Spinal cord (tissue), 10 donors: ENCODE data around the gene PDE4D. TPM values are rescaled to one million over a fixed set of nuclear protein-coding genes. Genes with fewer than 3 reads are reported as not detected.
A peak's percentile ranks its signal among the peaks of the same experiment; 100 is the strongest.

Experiments used
- DNase-seq, 6 donors: peaks; one replicate each; pipeline versions ENCODE4 v3.0.0 to v3.0.0-alpha.2; 2013 to 2015; ENCODE audit warnings: low spot score in 6 of 6, low read depth in 4 of 6
- H3K27ac ChIP-seq: one replicate; pipeline ENCODE4 v1.5.1; 2013; ENCODE audit warnings: low read depth, low read length, control low read depth
- H3K27me3 ChIP-seq: one replicate; pipeline ENCODE4 v1.6.1; 2013; ENCODE audit warnings: low read length; ENCODE audit not compliant: control insufficient read depth, insufficient read depth
- H3K36me3 ChIP-seq: one replicate; pipeline ENCODE4 v1.6.1; 2013; ENCODE audit warnings: low read length; ENCODE audit not compliant: control insufficient read depth, insufficient read depth
- H3K4me1 ChIP-seq: one replicate; pipeline ENCODE4 v1.6.1; 2013; ENCODE audit warnings: low read length; ENCODE audit not compliant: control insufficient read depth, insufficient read depth
- H3K4me3 ChIP-seq: one replicate; pipeline ENCODE4 v1.5.1; 2013; ENCODE audit warnings: low read depth, low read length, control low read depth
- H3K9me3 ChIP-seq: one replicate; pipeline ENCODE4 v1.6.1; 2013; ENCODE audit warnings: low read length; ENCODE audit not compliant: control insufficient read depth, insufficient read depth
- WGBS: methylation state at CpG from one replicate; pipeline ENCODE4 v1.1.5; 2013; ENCODE audit warnings: missing lambda C conversion rate; ENCODE audit not compliant: insufficient coverage; 5-methylcytosine and 5-hydroxymethylcytosine counted together
- polyA plus RNA-seq, 2 donors: library from polyadenylated mRNA; unstranded; fragments of 120-200 nt; gene quantifications; one replicate each; pipeline ENCODE4 v1.2.1, GENCODE V29; 2013; ENCODE audit not compliant: insufficient read length in 2 of 2
- total RNA-seq, 2 donors: library from RNA; depleted of rRNA in 1 of 2; stranded (reverse); fragments of 120-200 nt in 1 of 2; fragments of >200 nt in 1 of 2; gene quantifications; one replicate each; pipeline versions ENCODE4 v1.2.3 to v1.2.4, GENCODE V29; 2013 to 2014
- donor health status: healthy.

The PDE4D gene
- total and polyA plus RNA-seq, 4 donors, result 16.1 to 84.0 (median 37.0) TPM

- Histone ChIP-seq H3K36me3 (no peaks in the 10 kb centered on the region), H3K4me1 (no peaks in the 10 kb centered on the region), H3K4me3 (no peak overlapping the region), H3K27me3 (no peaks in the 10 kb centered on the region), H3K9me3 (no peaks in the 10 kb centered on the region), H3K27ac (peak overlapping the region; percentile 16)
- no peak for DNase-seq
- 20% methylated on average over 1 of the region's 6 CpGs for WGBS
Observed at GRCh38 chr5:59168067-59168466, 725.5 kb downstream of the PDE4D start.

GRCh38 chr5:59164041-59164830 is 729.3 kb downstream of the PDE4D start:
- 83% methylated on average over 4 of the region's 7 CpGs for WGBS
- H3K27me3 ChIP-seq, result no peaks in the 10 kb centered on the region
- no peaks in the 10 kb centered on the region for H3K36me3 ChIP-seq
- peak in 1 of 6 donors; percentile 14 for DNase-seq
- no peaks in the 10 kb centered on the region for H3K4me1 ChIP-seq
- H3K9me3 ChIP-seq, result no peaks in the 10 kb centered on the region
- no peak overlapping the region for H3K27ac ChIP-seq
- H3K4me3 ChIP-seq, result no peak overlapping the region

- H3K9me3 ChIP-seq, result no peaks in the 10 kb centered on the region
- H3K36me3 ChIP-seq, result no peaks in the 10 kb centered on the region
- no peaks in the 10 kb centered on the region for H3K4me1 ChIP-seq
- DNase-seq, result no peak
- WGBS, result 90% methylated on average over 4 of the region's 9 CpGs
- H3K27me3 ChIP-seq, result no peaks in the 10 kb centered on the region
- no peak overlapping the region for H3K4me3 ChIP-seq
- H3K27ac ChIP-seq, result no peak overlapping the region
Observed at GRCh38 chr5:59161221-59162105, 732.1 kb downstream of the PDE4D start.

GRCh38 chr5:59158637-59159391 is 734.7 kb downstream of the PDE4D start:
- Histone ChIP-seq H3K9me3 (no peaks in the 10 kb centered on the region), H3K27me3 (no peaks in the 10 kb centered on the region), H3K36me3 (no peaks in the 10 kb centered on the region), H3K27ac (no peak overlapping the region), H3K4me3 (no peak overlapping the region), H3K4me1 (no peaks in the 10 kb centered on the region)
- DNase-seq, result no peak
- 100% methylated on average over 1 of the region's 2 CpGs for WGBS

- DNase-seq, result no peak
- WGBS, result 53% methylated on average over 2 of the region's 2 CpGs
- Histone ChIP-seq H3K36me3 (no peaks in the 10 kb centered on the region), H3K27ac (no peak overlapping the region), H3K27me3 (no peaks in the 10 kb centered on the region), H3K9me3 (no peaks in the 10 kb centered on the region), H3K4me3 (no peak overlapping the region), H3K4me1 (no peaks in the 10 kb centered on the region)
Observed at GRCh38 chr5:59158165-59158564, 735.4 kb downstream of the PDE4D start.

- no peaks in the 10 kb centered on the region for H3K4me1 ChIP-seq
- no peaks in the 10 kb centered on the region for H3K9me3 ChIP-seq
- no peaks in the 10 kb centered on the region for H3K27me3 ChIP-seq
- no peak overlapping the region for H3K4me3 ChIP-seq
- WGBS, result 61% methylated on average over 2 of the region's 4 CpGs
- H3K27ac ChIP-seq, result no peak overlapping the region
- no peak for DNase-seq
- H3K36me3 ChIP-seq, result no peaks in the 10 kb centered on the region
Observed at GRCh38 chr5:59157068-59157467, 736.5 kb downstream of the PDE4D start.

- DNase-seq, result peak in 2 of 6 donors; percentile 34 to 54
- Histone ChIP-seq H3K36me3 (no peaks in the 10 kb centered on the region), H3K27me3 (no peaks in the 10 kb centered on the region), H3K4me1 (no peaks in the 10 kb centered on the region), H3K27ac (peak overlapping the region; percentile 74), H3K4me3 (no peak overlapping the region), H3K9me3 (no peaks in the 10 kb centered on the region)
- 71% methylated on average over 1 of the region's 2 CpGs for whole genome bisulfite sequencing
Observed at GRCh38 chr5:59152701-59153245, 740.8 kb downstream of the PDE4D start.

GRCh38 chr5:59151162-59151889 is 742.2 kb downstream of the PDE4D start:
- no peak for DNase-seq
- Histone ChIP-seq H3K36me3 (no peaks in the 10 kb centered on the region), H3K27ac (no peak overlapping the region), H3K27me3 (no peaks in the 10 kb centered on the region), H3K9me3 (no peaks in the 10 kb centered on the region), H3K4me3 (no peak overlapping the region), H3K4me1 (no peaks in the 10 kb centered on the region)
- WGBS, result 90% methylated on average over 2 of the region's 3 CpGs

- WGBS, result 100% methylated on average over 1 of the region's 1 CpG
- H3K27ac ChIP-seq, result no peak overlapping the region
- no peaks in the 10 kb centered on the region for H3K27me3 ChIP-seq
- no peaks in the 10 kb centered on the region for H3K9me3 ChIP-seq
- DNase-seq, result no peak
- H3K4me3 ChIP-seq, result no peak overlapping the region
- no peaks in the 10 kb centered on the region for H3K4me1 ChIP-seq
- no peaks in the 10 kb centered on the region for H3K36me3 ChIP-seq
Observed at GRCh38 chr5:59149827-59150226, 743.7 kb downstream of the PDE4D start.
